ENCODE results near the gene GNAT3.

GNAT3 gene

GRCh38 chr7:80511964-80512363 is at the start of gene GNAT3:
Gene GNAT3 (minus strand): TSS chr7:80512064. CDS start chr7:80511926, 138 bp downstream.
- no peak for DNase-seq

- no peak for DNase-seq
Observed at GRCh38 chr7:80558116-80558515, 46.3 kb upstream of the GNAT3 start.

- no peak for DNase-seq
Observed at GRCh38 chr7:80552031-80552694, 40.3 kb upstream of the GNAT3 start.

GRCh38 chr7:80550005-80550404 is 38.1 kb upstream of the GNAT3 start:
- DNase-seq: no peak

- no peak for DNase-seq
Observed at GRCh38 chr7:80548840-80549530, 37.1 kb upstream of the GNAT3 start.

- DNase-seq: no peak
Observed at GRCh38 chr7:80542398-80542797, 30.5 kb upstream of the GNAT3 start.

GRCh38 chr7:80540836-80541235 is 29.0 kb upstream of the GNAT3 start:
- DNase-seq: no peak

- no peak for DNase-seq
Observed at GRCh38 chr7:80537091-80537490, 25.2 kb upstream of the GNAT3 start.

GRCh38 chr7:80536426-80536825 is 24.6 kb upstream of the GNAT3 start:
- DNase-seq: no peak

GRCh38 chr7:80533287-80533686 is 21.4 kb upstream of the GNAT3 start:
- no peak for DNase-seq

GRCh38 chr7:80532153-80532552 is 20.3 kb upstream of the GNAT3 start:
- DNase-seq: no peak

GRCh38 chr7:80530136-80530535 is 18.3 kb upstream of the GNAT3 start:
- no peak for DNase-seq

- no peak for DNase-seq
Observed at GRCh38 chr7:80529362-80529761, 17.5 kb upstream of the GNAT3 start.

- no peak for DNase-seq
Observed at GRCh38 chr7:80528689-80529088, 16.8 kb upstream of the GNAT3 start.

GRCh38 chr7:80526472-80526871 is 14.6 kb upstream of the GNAT3 start:
- no peak for DNase-seq

- no peak for DNase-seq
Observed at GRCh38 chr7:80524693-80525092, 12.8 kb upstream of the GNAT3 start.

- DNase-seq: no peak
Observed at GRCh38 chr7:80521809-80522208, 9.9 kb upstream of the GNAT3 start.

GRCh38 chr7:80520199-80520598 is 8.3 kb upstream of the GNAT3 start:
- no peak for DNase-seq

- no peak for DNase-seq
Observed at GRCh38 chr7:80517282-80517747, 5.5 kb upstream of the GNAT3 start.

GRCh38 chr7:80515298-80515697 is 3.4 kb upstream of the GNAT3 start:
- DNase-seq: no peak

GRCh38 chr7:80510021-80510420 is 1.8 kb downstream of the GNAT3 start:
- DNase-seq: no peak

GRCh38 chr7:80508440-80508839 is 3.4 kb downstream of the GNAT3 start:
- no peak for DNase-seq

GRCh38 chr7:80505900-80506500 is 5.9 kb downstream of the GNAT3 start:
- no peak for DNase-seq

GRCh38 chr7:80500325-80500724 is 11.5 kb downstream of the GNAT3 start:
- DNase-seq: no peak

Data from stimulated activated CD8-positive, alpha-beta memory T cell treated with anti-CD3 and anti-CD28 coated beads, Interleukin-4, amount 100 ng/mL, for 48 hours (primary cell).